ENCODE measurements around the gene TRIL.

The TRIL gene

DNA sequence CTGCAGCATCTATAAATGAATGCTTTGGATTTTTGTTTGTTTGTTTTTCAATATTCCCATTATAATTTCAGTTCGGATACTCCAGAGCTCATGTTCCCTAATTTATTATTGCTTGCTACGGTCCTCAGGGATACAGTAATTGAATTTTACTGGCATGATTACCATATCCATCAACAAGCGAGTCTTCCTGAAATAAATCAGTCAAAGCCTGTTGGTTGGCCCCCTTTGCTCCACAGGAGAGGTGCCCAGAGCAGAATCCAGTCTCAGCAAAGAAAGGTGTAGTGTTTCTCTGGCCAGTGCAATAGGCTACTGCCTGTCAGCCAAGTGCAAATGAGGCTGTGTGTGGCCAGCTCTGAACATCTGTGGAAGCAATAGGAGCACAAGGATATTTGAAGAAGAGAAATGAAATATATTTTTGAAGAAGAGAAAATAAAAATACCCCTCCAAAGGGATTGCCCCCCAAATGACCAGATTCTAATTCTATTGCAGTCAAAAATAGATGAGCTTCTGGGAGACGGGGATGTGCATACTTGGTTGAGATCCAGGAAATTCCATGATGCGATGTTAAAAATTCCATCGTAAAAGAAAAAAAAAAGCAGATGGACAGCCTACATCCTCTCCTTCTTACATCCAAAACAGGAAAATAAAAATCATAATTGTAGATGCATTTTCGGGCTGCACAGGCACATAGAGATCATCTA is 18.1 kb downstream of the TRIL start:
- DNase-seq = no peak

DNA sequence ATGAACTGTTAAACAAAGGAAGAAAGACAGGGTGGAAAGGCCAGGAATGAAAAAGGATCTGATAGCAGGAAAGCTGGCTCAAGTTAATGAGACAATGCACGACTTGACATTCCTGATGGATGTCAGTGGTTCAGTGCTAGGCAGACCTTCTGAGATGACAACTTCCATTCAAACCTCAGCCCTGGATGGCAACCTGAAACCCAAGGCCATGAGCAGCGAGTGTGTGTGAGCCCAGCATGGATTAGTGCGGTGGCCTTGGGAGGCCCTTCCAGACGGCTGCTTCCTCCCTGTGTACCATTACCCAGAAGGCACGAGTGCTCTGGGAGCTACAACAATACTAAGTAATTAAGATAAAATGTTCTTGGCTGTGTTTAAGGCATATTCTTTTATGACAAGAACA is 18.8 kb downstream of the TRIL start:
- DNase-seq = no peak

DNA sequence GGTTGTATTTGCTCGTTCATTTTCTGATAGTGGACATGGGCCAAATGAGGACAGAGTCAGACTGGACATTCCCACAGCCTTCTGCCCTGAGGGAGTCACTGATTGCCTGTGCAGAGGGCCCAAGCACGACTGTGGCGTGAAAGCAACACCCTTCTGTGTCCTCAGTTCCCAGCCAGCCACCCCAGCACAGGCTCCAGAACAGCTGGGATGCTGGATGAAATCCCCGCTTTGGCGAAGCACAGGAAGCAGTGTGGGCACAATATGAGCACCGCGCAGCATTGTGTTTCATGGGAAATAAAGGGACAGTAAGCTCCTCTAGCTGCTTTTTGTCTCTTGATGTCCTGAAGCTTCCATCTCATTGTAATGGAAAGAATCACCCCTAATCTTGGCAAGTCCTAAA is 20.5 kb downstream of the TRIL start:
- no peak for DNase-seq

DNA sequence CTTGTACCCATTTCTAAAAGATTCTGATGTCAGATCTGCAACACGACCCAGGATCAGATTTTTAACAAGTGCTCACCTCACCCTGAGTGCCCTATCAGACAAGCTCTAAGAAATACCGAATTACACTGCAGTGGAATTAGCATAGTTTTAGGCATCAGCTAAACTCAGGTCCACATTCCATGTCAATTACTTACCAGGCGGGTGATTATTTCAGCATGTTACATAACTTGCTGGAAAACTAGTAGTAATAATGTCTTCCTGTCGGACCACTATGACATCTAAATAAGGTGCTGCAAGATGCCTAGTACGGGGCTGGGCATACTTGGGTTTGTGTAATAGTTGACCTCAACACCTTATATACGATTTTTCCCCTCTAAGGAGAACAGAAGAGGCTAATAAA is 21.0 kb downstream of the TRIL start:
- DNase-seq = no peak

DNA sequence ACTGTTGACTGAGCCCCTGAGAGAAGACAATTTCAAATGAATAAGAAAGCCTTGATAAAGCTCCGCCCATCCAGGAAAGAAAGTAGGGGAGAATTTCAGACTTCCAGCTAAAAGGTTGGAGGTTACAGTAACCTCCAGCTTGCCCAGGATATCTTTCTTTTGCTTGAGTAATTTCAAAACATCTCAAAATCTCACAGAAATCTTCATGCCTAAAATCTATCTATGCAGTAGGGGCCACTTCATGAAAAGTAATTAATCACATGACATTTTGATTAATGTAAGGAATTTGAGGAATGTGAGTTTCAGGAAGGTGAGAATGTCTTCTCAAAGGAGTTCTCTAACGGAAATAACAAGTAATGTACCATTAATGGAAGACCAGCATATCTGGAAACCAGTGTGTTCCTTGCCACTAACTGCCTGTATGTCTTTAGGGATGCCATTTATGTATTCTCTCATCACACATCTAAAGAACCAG is 24.2 kb downstream of the TRIL start:
- DNase-seq = no peak

DNA sequence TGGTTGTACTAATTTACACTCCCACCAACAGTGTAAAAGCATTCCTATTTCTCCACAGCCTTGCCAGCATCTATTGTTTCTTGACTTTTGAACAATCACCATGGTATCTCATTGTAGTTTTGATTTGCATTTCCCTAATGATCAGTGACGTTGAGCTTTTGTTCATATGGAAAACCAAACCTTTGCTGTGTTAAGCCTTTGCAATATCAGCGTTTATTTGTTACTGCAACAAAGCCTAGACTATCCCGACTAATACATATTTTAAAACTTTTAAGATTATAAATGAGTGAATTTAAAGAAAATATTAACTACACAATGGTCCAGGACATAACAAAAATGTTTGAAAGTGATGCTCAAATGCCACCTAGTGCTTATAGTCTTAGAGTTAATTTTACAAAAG is 26.6 kb downstream of the TRIL start:
- no peak for DNase-seq

DNA sequence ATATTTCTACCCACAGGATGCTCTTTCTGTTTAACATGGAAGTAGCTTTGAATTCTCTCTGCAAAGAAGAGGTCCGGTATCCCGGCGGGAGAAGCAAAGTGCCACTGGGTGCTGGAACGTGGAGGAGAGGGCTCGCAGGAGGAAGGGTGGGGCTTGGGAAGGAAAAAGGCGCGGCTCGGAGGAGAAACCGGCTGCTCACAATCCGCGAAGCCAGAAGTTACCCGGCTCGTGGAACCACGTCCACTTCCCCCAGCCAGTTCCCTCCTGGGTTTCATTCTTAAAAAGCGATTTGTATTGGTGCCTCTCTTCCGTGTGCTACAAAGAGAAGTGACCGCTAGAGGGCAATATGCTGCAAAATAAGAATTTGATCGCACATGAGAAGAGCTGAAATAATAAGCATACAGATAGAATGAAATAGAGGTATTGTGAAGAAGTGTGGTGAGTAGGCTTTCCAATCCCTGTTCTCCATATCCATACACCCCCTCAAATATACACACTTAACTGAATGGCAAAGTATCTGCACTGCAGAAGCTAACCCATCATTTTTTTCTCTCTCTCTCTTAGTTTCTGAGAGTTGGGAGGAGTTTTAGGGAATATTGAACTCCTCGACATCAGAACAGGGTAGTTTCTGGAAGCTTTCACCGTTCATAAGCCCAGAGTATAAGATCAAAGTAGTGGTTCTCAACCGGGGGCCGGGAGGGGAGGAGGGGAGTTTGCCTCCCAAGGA is 31.1 kb downstream of the TRIL start:
- peak; percentile 52 for DNase-seq

DNA sequence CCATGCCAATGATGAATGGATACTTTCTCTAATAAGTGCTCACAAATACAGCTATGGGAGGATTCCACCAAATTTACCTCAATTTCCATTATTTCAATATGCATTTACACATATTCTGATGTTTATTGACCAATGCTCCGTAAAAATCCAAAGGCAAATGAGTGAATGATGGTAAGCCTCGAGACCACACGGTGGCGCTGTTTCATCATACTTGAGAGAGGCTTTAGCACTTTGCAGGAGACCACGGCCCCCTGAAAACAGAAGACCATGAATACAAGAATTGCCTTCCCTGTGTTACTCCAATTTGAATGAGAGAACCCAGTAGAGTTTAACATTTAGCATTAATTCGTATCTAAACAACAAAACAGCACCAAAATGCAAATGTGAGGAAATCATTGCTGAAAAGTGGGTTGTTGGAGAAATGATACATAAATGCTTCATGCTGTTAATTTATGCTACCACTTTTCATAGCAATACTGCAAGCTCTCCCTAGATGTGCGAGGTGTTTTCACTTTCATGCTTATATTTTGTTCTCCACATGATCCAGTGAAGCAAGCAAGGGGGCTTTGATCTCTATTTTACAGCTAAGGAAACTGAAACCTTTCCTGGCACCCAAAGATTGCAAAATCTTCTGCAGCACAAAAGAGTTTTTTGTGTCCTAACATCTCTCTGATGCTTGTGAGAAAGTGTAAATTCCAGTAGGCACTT is 35.4 kb downstream of the TRIL start:
- DNase-seq = peak; percentile 51

DNA sequence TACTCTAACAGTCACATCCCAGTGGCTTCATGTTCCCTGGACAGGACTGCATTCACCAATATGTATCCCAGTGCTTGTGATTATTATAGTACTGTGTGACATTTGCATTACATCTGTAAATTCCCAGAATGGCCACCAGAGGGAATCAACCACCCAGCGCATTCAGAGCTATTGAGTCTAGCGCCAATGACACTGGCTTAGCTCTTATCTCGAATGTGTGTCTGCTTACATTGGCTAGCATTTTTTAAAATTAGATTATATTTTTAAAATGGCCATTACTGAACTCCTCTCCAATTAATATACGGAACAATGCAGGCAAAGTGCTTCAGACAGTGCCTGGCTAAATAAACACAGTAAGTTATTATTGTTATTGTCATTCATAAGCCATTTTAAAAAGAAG is 36.3 kb downstream of the TRIL start:
- DNase-seq = peak; percentile 39

DNA sequence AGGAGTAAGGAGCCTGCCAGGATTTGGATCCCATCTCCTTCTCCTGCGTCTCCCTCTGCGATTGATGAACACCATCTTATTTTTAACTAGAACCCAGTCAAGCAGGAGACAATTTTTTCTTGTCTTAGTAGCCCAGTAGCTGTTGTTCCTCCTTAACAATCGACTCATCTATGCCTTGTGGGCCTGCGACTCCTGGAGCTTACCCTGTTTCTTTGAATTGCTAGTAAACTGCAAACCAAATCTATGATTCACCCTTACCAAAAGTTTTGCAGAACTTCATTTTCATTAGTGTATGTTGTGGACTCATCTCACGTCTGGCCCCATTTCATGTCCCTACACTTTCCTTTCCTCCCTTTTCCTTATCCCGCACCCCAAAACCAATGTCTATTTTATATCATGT is 37.7 kb downstream of the TRIL start:
- no peak for DNase-seq

DNA sequence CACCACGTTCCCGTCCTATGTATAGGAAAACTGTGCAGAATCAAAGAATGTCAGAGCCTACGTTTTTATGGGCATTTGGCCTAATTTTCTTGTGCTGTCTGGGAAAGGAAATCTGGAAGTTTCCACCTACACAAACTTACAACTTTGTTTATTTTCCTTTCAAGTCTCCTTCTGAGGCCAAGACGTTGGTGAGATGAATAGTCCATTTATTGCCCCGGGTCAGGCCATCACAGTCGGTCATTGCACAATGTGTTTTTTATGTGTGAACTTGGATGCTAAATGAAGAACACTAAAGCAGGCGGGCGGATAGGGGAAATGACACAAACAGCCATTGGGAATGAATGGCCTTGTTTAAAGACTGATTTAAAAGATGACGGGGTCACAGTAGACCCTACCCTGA is 38.6 kb downstream of the TRIL start:
- no peak for DNase-seq

DNA sequence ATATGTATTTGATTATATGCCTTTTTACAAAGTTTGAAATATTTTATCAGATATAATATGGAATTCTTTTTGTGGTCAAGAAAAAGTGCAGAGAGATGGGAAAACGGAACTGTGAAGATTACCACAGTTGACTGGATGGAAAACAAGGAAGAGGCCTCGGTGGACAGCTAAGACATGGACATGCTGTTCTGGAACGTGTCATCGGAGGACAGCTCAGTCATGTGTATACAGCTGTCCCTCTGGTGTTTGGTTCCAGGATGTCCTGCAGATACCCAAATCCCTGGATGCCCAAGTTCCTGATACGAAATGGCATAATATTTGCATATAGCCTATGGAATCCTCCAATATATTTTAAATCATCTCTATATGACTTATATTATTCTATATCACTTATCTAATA is 49.4 kb downstream of the TRIL start:
- no peak for DNase-seq

DNA sequence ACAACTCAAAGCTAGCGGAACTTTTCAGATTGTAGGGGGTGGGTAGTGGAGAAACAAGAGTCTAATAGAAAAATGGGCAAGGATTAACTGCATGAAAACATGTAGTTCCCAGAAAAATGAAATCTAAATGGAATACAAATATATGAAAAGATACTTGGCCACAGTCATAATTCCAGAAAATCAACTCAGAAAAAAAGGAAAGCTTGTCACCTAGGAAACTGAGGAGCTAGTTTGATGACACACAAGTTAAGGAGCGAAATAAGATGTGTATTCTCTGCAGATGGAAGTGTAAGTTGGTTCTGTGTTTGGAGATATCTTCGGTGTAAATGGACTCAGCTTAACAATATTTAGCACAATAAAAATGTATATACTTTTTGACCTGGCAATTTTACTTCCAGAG is 52.7 kb downstream of the TRIL start:
- no peak for DNase-seq

DNA sequence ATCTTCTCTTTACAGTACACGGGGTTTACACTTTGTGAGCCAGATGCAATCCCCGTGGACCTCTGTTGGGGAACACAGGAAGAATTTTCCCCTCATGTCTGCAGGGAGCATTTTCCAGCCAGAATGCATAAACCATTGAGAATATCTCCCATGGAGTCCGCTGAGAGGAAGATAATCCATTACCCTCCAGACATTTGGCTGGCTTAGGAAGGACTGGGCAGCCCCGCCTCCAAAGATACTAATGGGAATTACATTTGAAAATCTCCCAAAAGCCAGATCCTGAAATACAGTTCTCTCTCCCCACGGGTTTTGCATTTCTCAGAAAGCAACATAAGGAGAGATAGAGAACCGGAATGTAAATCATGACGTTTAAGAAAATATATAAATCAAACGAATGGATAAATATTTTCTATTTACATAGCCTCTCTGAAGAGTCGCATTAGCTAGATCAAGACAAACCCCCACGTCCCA is 53.5 kb downstream of the TRIL start:
- DNase-seq = no peak

DNA sequence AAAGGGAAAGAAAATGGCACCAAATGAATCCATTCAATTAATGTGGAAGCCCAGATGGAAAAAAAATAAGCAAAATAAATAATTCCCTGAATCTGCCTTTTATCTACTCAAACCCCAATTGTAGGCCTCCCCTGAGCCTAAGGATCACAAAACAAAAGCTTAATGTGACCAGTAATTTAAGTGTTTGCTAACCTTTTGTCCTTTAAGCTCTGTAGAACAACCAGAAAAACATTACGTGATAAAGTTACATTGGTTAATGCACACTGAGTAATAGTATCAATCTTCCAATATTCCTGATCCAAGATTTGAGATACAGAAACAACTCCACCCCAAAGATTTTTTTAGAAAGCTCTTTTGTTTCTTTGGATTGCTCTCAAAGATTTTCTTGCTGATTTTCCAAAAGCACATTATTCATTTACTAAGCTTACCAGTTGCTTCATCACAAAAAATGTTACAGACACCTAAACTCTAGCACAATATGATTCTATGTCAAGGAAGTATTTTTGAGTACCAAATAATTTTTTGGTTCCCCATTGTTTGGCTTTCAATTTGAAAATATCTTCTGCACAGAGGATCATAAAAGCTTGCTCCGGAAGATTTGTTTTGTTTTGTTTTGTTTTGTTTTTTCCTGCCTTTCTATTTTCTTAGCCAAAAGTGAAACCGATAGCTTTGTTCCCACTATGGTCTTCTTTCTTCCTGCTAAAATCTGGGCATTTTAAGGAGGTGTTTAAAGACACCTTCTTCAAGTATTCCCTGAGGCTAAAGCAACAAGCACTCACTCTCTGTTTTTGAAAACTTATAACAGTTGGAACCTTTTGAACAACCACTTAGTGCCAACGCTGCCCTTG is 54.2 kb downstream of the TRIL start:
- no peak for DNase-seq

All from stimulated activated CD4-positive, alpha-beta T cell treated with anti-CD3 and anti-CD28 coated beads, Interleukin-4, amount 100 ng/mL, for 24 hours (primary cell).